HL-60/S4 treated with retinoic acid at 250 ng/mL for 4 days and 3 days (cell line): ENCODE results near the gene CHCHD5.

ENCODE experiments used
- in situ Hi-C: fragments of 300-500 bp; cut with MboI; formaldehyde crosslinking; loops from 2 replicates; pipeline ENCODE4 v1.7.0; 2022; ENCODE audit warnings: low sequenced_read_pairs

CHCHD5 gene

DNA sequence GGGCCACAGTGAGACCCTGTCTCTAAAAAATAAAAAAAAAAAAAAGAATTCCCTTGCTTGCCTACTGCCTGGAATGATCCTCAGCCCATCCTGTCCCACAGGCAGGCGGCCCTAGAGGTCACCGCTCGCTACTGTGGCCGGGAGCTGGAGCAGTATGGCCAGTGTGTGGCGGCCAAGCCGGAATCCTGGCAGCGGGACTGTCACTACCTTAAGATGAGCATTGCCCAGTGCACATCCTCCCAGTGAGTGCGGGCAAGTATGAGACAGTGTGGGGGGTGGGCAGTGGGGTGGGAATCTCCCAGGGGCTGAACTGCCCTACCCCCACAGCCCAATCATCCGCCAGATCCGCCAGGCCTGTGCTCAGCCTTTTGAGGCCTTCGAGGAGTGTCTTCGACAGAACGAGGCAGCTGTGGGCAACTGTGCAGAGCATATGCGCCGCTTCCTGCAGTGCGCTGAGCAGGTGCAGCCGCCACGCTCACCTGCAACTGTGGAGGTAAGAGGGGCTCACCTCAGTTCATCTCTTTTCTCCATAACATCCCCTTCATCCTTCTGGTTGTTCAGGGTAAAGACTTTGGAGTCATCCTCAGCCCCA lies 1.6 kb downstream of the CHCHD5 start:
- in situ Hi-C loops: no loop called here

DNA sequence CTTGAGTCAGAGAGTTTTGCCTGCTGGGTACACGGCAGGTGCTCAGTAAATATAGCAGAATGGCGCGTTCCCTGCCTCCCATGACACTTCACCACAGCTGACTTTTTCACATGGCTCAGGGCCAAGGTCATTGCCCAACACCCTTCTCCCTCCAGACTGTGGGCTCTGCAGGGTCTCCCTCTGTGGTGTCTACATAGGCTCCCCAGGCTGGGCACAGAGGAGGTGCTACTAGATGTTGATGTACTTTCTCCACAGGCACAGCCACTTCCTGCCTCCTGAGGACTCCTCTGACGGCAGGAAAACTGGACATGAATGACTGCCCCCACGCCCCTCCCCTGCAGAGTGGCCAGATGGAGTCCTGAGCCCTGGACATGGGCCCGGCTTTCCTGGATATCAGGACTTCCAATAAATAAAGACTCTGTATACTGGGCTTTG lies 4.2 kb downstream of the CHCHD5 start:
- in situ Hi-C loops: no loop called here

DNA sequence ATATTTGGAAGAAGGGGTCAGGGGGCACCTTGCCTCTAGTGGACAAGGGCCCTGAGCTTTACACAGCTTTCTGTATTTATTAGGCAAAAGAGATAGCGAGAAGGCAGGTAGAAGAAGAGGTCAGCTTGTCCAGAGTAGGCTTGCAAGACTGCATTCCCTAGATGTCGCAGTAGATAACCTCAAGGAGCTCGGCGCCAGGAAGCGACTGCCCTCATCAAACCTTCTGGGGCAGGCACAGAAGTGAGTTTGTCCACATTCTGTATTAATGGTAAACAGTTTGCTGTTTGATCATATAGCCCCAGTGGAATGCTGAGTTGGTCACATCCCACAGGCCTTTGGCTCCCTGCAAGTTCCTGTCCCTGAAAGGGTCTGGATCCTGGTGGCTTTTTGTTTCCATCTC lies 7.0 kb downstream of the CHCHD5 start:
- in situ Hi-C loops: no loop called here

DNA sequence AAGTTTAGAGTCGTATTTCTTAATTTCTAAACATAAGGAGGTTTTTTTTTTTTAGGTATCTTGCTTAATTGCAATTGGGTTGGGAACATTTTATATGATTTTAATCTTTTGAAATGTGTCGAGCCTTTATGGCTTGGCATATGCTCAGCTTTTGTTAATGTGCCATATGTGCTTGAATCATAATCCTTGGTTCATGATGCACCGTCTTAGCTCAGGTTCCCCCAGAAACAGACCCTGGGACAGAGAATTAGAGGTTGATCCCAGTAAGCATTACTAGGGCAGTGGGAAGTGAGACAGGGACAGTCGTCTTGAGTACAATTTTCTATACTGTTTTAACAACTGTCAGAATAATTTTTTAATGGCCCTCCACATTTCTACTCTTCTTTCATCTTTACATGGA lies 9.3 kb downstream of the CHCHD5 start:
- in situ Hi-C loops: no loop called here

DNA sequence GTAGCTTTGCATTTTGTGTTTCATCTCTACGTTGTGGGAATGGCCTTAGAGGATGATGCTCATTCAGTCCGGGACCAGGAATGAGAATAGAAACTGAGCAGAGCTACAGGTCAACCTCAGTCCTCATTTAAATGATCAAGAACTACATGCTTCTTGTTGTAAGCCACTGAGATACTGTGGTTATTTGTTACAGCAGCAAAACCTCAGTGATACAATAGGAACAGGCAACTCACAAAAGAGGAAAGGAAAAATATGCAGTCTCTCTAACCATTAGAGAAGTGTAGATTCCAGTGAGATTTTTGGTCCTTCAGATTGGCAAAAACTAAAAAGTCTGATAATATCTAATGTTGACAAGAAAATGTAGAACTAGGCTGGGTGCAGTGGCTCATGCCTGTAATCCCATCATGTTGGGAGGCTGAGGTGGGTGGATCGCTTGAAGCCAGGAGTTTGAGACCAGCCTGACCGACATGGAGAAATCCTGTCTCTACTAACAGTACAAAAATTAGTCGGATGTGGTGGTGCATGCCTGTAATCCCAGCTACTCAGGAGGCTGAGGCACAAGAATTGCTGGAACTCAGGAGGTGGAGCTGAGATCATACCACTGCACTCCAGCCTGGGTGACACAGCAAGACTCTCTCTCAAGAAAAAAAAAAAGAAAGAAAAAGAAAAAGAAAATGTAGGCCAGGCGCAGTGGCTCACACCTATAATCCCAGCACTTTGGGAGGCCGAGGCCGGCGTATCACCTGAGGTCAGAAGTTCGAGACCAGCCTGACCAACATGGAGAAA lies 13.3 kb downstream of the CHCHD5 start:
- in situ Hi-C loops: no loop called here

DNA sequence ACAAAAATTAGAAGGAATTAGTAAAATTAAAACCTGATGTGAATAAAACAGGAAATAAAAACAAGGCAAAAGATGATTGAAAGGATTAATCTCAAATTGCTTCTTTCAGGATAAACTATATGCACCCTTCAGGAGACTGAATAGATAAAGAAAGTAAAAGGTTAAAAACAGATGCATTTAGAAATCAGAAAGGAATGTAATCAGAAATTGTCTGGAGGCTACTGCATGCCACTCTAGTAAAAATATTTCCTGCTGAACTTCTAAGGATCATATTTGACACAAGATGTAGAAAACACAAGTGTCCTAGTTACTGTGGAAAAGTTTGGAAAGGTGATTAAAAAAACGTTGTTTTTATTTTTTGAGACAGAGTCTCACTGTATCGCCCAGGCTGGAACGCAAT lies 16.2 kb downstream of the CHCHD5 start:
- in situ Hi-C loops: loop anchor here (25.0 kb wide), 2 partner anchors 112 to 287 kb away; partner anchors contain the start of gene NT5DC4

DNA sequence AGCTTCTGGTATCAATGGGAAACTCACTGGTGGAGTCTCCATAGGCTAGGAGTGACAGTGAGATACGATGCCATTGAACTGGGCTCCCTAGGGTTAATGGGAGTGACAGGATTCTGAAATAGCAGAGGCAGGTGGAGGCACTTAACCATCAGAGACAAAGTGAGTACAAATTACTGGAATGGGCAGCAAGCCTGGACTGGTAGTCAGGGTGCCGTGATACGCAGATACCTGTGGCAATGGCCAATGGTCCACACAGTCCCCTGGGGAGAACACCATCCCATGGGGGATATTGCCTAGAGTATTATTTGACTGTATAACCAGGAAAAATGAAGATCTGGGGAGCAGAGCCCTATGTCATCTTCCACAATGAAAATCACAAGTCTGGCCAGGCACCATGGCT lies 17.3 kb downstream of the CHCHD5 start:
- in situ Hi-C loops: loop anchor here (25.0 kb wide), 2 partner anchors 111 to 286 kb away; partner anchors contain the start of gene NT5DC4

DNA sequence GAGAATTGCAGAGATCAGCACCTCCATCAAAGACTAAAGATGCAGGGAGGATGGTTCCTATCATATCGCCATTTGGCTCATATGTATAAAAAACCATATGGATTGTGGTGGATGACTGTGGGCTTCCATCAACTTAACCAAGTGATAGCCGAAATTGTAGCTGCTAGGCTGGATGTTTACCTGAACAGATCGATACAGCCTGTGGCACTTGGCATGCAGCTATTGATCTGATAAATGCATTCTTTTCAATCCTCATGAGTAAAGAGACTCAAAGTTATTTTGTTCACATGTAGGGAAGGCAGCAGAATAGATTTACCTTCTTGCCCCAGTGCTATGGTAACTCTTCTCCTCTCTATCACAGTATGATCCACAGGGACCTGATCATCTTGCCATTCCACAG lies 18.5 kb downstream of the CHCHD5 start:
- in situ Hi-C loops: loop anchor here (25.0 kb wide), 2 partner anchors 109 to 284 kb away; partner anchors contain the start of gene NT5DC4

DNA sequence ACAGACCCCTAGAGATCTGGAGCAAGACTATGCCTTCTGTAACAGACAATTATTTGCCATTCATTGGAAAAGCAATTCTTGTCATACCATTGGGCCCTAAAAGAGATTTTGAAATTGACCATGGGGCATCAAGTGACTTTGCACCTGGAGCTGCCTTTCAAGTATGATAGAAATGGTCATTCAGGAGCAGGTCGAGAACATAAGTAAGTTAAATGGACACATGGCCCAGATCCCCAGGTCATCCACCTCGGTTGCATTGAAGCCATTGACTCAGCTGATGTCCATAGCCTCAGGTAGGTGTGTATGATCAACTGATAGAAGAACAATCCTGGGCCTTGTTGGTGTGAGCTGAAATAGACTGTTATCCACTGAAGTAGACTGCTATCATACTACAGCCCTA lies 19.3 kb downstream of the CHCHD5 start:
- in situ Hi-C loops: loop anchor here (25.0 kb wide), 2 partner anchors 109 to 284 kb away; partner anchors contain the start of gene NT5DC4

DNA sequence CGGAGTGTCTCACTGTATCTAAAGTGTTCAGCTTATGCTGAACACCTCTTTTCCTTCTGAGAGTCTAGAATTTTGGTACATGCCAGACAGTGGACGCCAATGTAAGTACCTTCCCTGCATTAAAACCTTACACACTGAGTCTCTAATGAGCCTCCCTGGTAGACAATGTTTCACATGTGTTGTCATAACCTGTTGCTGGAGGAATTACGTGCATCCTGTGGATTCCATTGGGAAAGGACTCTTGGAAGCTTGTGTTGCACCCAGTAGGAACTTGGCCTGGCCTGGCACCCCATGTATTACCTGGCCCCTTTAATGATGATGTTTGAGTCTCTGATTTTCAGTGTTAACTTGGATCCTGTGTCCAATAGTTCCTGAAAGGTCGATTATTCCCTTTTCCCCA lies 20.5 kb downstream of the CHCHD5 start:
- in situ Hi-C loops: loop anchor here (25.0 kb wide), 2 partner anchors 107 to 282 kb away; partner anchors contain the start of gene NT5DC4

DNA sequence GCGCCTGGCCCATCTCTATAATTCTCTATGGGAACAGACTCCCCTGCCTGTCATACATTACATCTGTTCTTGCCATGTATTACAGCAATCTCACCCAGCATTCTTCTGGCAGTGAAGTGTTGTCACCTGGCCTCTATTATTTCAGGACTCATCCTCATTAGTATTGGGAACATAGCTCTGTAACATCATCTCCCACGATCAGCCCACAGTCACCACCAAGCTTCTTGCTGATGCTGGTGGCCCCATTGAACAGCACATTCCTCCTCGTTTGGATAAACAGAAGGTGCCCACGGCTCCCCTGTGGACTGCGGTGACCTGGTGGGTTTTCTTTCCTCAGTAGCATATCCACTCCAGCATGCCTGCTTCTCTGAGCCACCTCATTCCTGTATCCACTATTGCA lies 21.5 kb downstream of the CHCHD5 start:
- in situ Hi-C loops: loop anchor here (25.0 kb wide), 2 partner anchors 106 to 281 kb away; partner anchors contain the start of gene NT5DC4

DNA sequence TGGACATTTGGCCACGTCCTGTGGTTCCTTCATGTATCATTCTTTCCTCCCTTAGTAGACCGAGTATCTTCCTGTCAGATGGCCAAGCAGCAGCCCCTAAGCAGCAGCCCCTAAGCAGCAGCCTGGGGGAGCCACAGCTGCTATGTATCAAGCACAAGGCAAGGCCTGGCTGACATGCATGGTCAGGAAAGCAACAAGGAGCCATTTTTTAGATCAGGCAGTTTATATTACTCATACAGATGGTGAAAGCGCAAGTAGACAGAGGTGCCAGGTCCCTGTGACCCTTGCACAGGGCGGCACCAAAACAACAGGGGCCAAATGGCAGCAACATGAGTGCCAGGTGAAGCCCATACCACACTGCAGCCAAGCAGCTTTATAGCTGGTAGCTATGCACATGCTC lies 22.1 kb downstream of the CHCHD5 start:
- in situ Hi-C loops: loop anchor here (25.0 kb wide), 2 partner anchors 106 to 281 kb away; partner anchors contain the start of gene NT5DC4

DNA sequence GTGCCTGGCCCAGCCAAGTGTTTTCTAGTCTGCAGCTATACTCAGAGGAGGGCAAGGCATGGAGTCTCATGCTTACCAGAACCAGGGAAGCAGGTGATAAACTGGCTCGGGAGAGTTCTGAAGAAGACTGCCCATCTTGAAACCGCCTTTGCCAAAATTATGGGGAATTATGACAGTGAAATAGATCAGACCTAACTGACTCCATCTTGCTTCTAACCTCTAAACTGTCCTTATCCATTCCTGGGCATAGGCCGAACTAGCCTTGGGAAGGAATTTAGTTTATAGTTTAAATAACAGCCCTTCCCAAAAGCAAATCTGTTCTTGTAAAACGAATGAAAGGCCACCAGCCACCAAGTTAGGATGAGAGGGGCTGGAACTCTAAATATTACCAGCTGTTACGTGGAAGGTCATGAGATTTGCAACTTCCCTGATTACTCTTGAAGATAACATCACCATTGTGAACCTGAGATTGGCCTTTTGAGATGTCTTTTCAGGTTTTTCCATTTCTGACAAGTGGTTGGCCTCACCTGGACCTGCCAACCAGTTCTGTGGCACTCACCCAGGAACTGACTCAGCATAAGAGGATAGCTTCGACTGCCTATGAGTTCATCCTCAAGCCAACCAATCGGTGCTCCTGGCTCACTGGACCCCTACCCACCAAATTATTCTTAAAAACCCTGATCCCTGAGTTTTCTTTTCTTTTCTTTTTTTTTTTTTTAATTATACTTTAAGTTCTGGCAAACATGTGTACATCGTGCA lies 23.4 kb downstream of the CHCHD5 start:
- in situ Hi-C loops: loop anchor here (25.0 kb wide), 2 partner anchors 104 to 279 kb away; partner anchors contain the start of gene NT5DC4

DNA sequence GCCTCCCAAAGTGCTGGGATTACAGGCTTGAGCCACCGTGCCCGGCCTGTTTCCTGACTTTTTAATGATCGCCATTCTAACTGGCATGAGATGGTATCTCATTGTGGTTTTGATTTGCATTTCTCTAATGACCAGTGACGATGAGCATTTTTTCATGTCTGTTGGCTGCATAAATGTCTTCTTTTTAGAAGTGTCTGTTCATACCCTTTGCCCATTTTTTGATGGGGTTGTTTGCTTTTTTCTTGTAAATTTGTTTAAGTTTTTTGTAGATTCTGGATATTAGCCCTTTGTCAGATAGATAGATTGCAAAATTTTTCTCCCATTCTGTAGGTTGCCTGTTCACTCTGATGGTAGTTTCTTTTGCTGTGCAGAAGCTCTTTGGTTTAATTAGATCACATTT lies 24.9 kb downstream of the CHCHD5 start:
- in situ Hi-C loops: loop anchor here (25.0 kb wide), 2 partner anchors 103 to 278 kb away; partner anchors contain the start of gene NT5DC4

DNA sequence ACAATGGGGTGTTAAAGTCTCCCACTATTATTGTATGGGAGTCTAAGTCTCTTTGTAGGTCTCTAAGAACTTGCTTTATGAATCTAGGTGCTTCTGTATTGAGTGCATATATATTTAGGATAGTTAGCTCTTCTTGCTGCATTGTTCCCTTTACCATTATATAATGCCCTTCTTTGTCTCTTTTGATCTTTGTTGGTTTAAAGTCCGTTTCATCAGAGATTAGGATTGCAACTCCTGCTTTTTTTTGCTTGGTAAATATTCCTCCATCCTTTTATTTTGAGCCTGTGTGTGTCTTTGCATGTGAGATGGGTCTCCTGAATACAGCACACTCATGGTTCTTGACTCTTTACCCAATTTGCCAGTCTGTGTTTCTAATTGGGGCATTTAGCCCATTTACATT lies 27.9 kb downstream of the CHCHD5 start:
- in situ Hi-C loops: loop anchor here (25.0 kb wide), 2 partner anchors 100 to 275 kb away; partner anchors contain the start of gene NT5DC4

DNA sequence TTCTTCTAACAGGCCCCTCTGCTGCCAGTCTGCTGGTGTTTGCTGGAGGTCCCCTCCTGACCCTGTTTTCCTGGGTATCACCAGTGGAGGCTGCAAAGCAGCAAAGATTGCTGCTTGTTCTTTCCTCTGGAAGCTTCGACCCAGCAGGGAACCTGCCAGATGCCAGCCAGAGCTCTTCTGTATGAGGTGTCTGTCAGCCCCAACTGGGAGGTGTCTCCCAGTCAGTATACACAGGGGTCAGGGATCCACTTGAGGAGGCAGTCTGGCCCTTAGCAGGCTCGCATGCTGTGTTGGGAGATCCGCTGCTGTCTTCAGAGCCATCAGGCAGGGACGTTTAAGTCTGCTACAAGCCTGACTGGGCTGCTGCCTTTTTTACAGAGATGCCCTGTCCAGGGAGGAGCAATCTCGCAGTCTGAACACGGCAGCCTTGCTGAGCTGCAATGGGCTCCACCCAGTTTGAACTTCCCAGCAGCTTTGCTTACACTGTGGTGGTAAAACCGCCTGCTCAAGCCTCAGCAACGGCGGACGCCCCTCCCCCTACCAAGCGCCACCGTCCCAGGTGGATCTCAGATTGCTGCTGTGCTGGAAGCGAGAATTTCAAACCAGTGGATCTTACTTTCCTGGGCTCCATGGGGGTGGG lies 29.9 kb downstream of the CHCHD5 start:
- in situ Hi-C loops: loop anchor here (25.0 kb wide), 2 partner anchors 98 to 273 kb away; partner anchors contain the start of gene NT5DC4

DNA sequence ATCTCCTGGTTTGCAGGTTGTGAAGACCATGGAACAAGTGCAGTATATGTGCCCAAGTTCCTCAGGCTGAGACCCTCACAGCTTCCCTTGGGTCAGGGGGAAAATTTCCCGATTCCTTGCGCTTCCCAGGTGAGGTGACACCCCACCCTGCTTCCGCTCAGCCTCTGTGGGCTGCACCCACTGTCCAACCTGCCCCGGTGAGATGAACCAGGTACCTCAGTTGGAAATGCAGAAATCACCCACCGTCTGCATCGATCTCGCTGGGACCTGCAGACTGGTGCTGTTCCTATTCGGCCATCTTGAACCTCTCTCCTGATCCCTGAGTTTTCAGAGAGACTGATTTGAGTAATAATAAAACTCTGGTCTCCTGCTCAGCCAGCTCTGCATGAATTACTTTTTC lies 30.6 kb downstream of the CHCHD5 start:
- in situ Hi-C loops: loop anchor here (25.0 kb wide), 2 partner anchors 97 to 272 kb away; partner anchors contain the start of gene NT5DC4

DNA sequence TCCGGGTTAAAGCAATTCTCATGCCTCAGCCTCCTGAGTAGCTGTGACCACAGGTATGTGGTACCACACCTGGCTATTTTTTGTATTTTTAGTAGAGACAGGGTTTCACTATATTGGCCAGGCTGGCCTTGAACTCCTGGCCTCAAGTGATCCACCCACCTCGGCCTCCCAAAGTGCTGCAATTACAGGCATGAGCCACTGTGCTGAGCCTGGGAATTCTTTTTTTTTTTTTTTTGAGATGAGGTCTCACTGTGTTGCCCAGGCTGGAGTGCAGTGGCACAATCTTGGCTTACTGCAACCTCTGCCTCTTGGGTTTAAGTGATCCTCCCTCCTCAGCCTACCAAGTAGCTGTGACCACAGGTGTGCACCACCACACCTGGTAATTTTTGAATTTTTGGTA lies 31.4 kb downstream of the CHCHD5 start:
- in situ Hi-C loops: loop anchor here (25.0 kb wide), 2 partner anchors 97 to 272 kb away; partner anchors contain the start of gene NT5DC4

DNA sequence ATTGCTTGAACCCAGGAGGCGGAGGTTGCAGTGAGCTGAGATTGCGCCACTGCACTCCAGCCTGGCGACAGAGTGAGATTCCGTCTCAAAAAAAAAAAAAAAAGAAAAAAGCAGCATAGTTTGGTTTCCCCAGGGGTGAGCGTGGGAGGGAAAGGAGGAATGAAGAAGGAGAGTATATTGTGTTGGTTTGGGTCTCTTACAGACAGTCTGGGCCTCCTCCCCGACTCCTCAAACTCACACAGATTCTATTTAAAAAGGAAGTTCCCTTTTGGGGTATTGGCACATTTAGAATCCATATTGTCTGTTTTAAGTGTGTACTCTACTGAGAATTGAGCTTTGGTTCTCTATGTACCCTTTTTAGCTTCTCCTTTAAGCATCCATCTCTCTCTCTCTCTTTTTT lies 34.0 kb downstream of the CHCHD5 start:
- in situ Hi-C loops: loop anchor here (25.0 kb wide), 2 partner anchors 94 to 269 kb away; partner anchors contain the start of gene NT5DC4
